ENCODE results near the gene PICALM.

GRCh38 chr11:86064220-86064803 is 4.6 kb downstream of the PICALM start:
- no peak for TF ChIP-seq CTCF (IDR thresholded peaks at IDR 0.05)
- TF ChIP-seq POLR2A (IDR thresholded peaks at IDR 0.05) = no peak
